Mesendoderm (in vitro differentiated cells): Measurements from ENCODE around the gene GMDS.

Source experiments
- DNase-seq: peaks from one replicate; pipeline ENCODE4 v3.0.0; 2013
- H2AK5ac ChIP-seq: 2 replicates; pipeline ENCODE4 v1.6.1; 2013; ENCODE audit warnings: low read length, inconsistent platforms
- H2BK120ac ChIP-seq: 2 replicates; pipeline ENCODE4 v1.6.1; 2013; ENCODE audit warnings: low read depth, mild to moderate bottlenecking, low read length, moderate library complexity, mixed read lengths
- H2BK15ac ChIP-seq: replicated peaks from 2 replicates; pipeline ENCODE4 v1.6.1; 2013; ENCODE audit warnings: low read depth, mild to moderate bottlenecking, moderate library complexity
- H2BK5ac ChIP-seq: 2 replicates; pipeline ENCODE4 v1.6.1; 2013; ENCODE audit warnings: low read length, inconsistent platforms
- H3K18ac ChIP-seq: 2 replicates; pipeline ENCODE4 v1.6.1; 2013; ENCODE audit warnings: mild to moderate bottlenecking, low read length, mixed read lengths
- H3K23ac ChIP-seq: one replicate; pipeline ENCODE4 v1.6.1; 2013; ENCODE audit warnings: low read length
- H3K27ac ChIP-seq: 2 replicates; pipeline ENCODE4 v1.5.1; 2013; ENCODE audit warnings: low read depth, mild to moderate bottlenecking, inconsistent platforms, low read length, moderate library complexity
- H3K27me3 ChIP-seq: 2 replicates; pipeline ENCODE4 v1.6.1; 2013; ENCODE audit warnings: low read length, control low read depth, mild to moderate bottlenecking, inconsistent platforms; ENCODE audit not compliant: insufficient read depth, poor library complexity
- H3K36me3 ChIP-seq: 2 replicates; pipeline ENCODE4 v1.6.1; 2013; ENCODE audit warnings: low read length, inconsistent platforms; ENCODE audit not compliant: control insufficient read depth, insufficient read depth
- H3K4ac ChIP-seq: one replicate; pipeline ENCODE4 v1.6.1; 2013; ENCODE audit warnings: low read depth, mild to moderate bottlenecking, low read length, moderate library complexity
- H3K4me1 ChIP-seq: 2 replicates; pipeline ENCODE4 v1.6.1; 2013; ENCODE audit warnings: low read depth, low read length, inconsistent platforms; ENCODE audit not compliant: control insufficient read depth
- H3K4me2 ChIP-seq: 2 replicates; pipeline ENCODE4 v1.6.1; 2013; ENCODE audit warnings: low read length
- H3K4me3 ChIP-seq: 2 replicates; pipeline ENCODE4 v1.5.1; 2013; ENCODE audit warnings: mild to moderate bottlenecking, low read length
- H3K56ac ChIP-seq: one replicate; pipeline ENCODE4 v1.6.1; 2013; ENCODE audit warnings: low read length
- H3K79me1 ChIP-seq: 2 replicates; pipeline ENCODE4 v1.6.1; 2013; ENCODE audit warnings: low read length, inconsistent platforms
- H3K79me2 ChIP-seq: 2 replicates; pipeline ENCODE4 v1.6.1; 2013; ENCODE audit warnings: mild to moderate bottlenecking, low read length; ENCODE audit not compliant: control insufficient read depth, insufficient read depth
- H3K9ac ChIP-seq: 2 replicates; pipeline ENCODE4 v1.6.1; 2013; ENCODE audit warnings: low read length, inconsistent platforms
- H4K5ac ChIP-seq: one replicate; pipeline ENCODE4 v1.6.1; 2013; ENCODE audit warnings: low read length
- H4K8ac ChIP-seq: one replicate; pipeline ENCODE4 v1.6.1; 2013; ENCODE audit warnings: low read depth, mild to moderate bottlenecking, control low read depth, low read length, moderate library complexity
- WGBS: extraction: QIAGEN DNeasy Blood & Tissue Kit; methylation state at CpG from one replicate; pipeline ENCODE4 v1.1.7; 2013; ENCODE audit warnings: low lambda C conversion rate, missing lambda C conversion rate; ENCODE audit not compliant: insufficient coverage; ENCODE audit errors: extremely low coverage; 5-methylcytosine and 5-hydroxymethylcytosine counted together

Gene GMDS

DNA sequence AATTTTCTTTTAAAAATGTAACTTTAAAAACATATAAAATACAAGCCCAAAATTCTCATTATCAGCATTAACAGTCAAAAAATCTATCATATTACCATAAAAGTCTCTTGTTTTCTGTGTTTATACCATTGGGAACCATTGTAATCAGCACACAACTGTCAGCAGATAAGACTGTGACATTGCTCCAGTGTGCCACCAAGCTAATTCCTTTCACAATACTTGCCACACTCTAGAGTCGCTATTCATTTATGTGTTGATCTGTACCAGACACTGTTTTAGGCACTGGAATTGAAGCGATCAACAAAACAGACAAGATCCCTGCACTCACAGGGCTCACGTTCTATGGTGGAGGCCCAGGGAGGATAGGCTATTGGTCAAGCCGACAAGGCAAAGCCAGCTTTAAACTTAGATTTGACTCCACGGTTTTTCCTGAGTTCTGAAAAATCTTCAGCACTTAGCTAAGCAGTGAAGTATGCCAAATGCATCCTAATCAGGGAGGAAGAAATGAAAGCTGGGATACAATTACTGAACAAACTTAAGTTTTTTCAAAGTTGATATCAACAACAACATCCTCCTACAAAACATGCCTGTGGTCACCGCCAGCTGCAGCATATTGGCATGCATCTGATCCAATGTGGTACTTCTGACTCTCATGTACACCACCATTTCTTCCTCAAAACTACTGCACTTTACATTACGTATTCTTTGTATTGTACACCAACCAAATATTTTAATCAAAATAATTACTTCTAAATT lies 60.5 kb downstream of the GMDS start:
- no peak overlapping the region for H3K4me3 ChIP-seq
- H4K5ac ChIP-seq: no peak overlapping the region
- no peak overlapping the region for H2BK15ac ChIP-seq
- no peak overlapping the region for H3K56ac ChIP-seq
- 100% methylated on average over 1 of the region's 7 CpGs for WGBS
- H3K27ac ChIP-seq: no peak overlapping the region
- H3K79me1 ChIP-seq: peaks cover 2% of the 10 kb centered on the region
- H3K9ac ChIP-seq: no peak overlapping the region
- DNase-seq: no peak
- H3K4me2 ChIP-seq: no peak overlapping the region
- H2BK120ac ChIP-seq: no peak overlapping the region
- no peak overlapping the region for H2AK5ac ChIP-seq
- no peak overlapping the region for H2BK5ac ChIP-seq
- H3K18ac ChIP-seq: no peak overlapping the region
- no peaks in the 10 kb centered on the region for H3K79me2 ChIP-seq
- H3K36me3 ChIP-seq: no peaks in the 10 kb centered on the region
- no peaks in the 10 kb centered on the region for H3K27me3 ChIP-seq
- no peak overlapping the region for H4K8ac ChIP-seq
- no peak overlapping the region for H3K23ac ChIP-seq
- H3K4ac ChIP-seq: no peak overlapping the region
- H3K4me1 ChIP-seq: peaks cover 2% of the 10 kb centered on the region

DNA sequence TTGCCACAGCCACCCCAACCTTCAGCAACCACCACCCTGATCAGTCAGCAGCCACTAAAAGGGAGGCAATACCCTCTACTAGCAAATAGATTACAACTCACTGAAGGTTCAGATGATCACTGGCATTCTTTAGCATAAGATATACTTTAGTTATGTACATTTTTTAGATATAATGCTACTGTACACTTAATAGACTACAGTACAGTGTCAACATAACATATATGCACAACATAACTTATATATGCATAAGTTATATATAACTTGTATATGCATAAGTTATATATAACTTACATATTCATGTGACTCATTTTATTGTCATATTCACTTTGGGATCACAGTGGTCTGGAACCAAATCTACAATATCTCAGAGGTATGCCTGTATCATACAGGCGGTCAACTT lies 61.7 kb downstream of the GMDS start:
- Histone ChIP-seq H3K79me2 (no peaks in the 10 kb centered on the region), H3K27ac (no peak overlapping the region), H3K23ac (no peak overlapping the region), H3K27me3 (no peaks in the 10 kb centered on the region), H2BK5ac (no peak overlapping the region), H3K4me2 (no peak overlapping the region), H3K79me1 (peaks cover 2% of the 10 kb centered on the region), H2AK5ac (no peak overlapping the region), H3K4me1 (peaks cover 2% of the 10 kb centered on the region), H3K9ac (no peak overlapping the region), H3K4ac (no peak overlapping the region), H4K5ac (no peak overlapping the region), H3K36me3 (no peaks in the 10 kb centered on the region), H3K4me3 (no peak overlapping the region), H3K56ac (no peak overlapping the region), H4K8ac (no peak overlapping the region), H2BK120ac (no peak overlapping the region), H3K18ac (no peak overlapping the region), H2BK15ac (no peak overlapping the region)
- no peak for DNase-seq
- WGBS: no CpG with 5 or more reads among the region's 1 CpG

DNA sequence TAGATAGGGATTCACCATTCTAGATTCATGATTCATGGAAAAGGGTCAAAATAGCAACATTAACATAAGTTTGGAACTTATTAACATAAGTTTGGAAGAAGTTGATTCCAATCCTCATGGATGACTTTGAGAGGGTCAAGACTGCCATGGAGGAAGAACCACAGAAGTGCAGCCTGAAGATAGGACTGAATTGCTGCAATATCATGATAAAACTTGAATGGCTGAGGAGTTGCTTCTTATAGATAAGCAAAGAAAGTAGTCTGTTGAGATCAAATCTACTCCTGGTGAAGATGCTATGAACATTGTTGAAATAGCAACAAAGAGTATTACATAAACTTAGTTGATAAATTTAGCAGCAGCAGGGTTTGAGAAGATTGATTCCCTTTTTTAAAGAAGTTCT lies 62.2 kb downstream of the GMDS start:
- Histone ChIP-seq H2AK5ac (no peak overlapping the region), H3K4me3 (no peak overlapping the region), H3K79me2 (no peaks in the 10 kb centered on the region), H2BK5ac (no peak overlapping the region), H3K9ac (no peak overlapping the region), H3K4me2 (no peak overlapping the region), H3K4ac (no peak overlapping the region), H3K27me3 (no peaks in the 10 kb centered on the region), H3K4me1 (peaks cover 2% of the 10 kb centered on the region), H3K36me3 (no peaks in the 10 kb centered on the region), H3K23ac (no peak overlapping the region), H3K27ac (no peak overlapping the region), H2BK15ac (no peak overlapping the region), H4K5ac (no peak overlapping the region), H3K79me1 (peaks cover 2% of the 10 kb centered on the region), H3K56ac (no peak overlapping the region), H2BK120ac (no peak overlapping the region), H4K8ac (no peak overlapping the region), H3K18ac (no peak overlapping the region)
- DNase-seq: no peak

GRCh38 chr6:2182251-2182650 lies 63.2 kb downstream of the GMDS start:
- no peak overlapping the region for H2AK5ac ChIP-seq
- H4K8ac ChIP-seq: no peak overlapping the region
- no peaks in the 10 kb centered on the region for H3K36me3 ChIP-seq
- H3K9ac ChIP-seq: no peak overlapping the region
- H2BK120ac ChIP-seq: no peak overlapping the region
- H3K79me1 ChIP-seq: peaks cover 2% of the 10 kb centered on the region
- no peak overlapping the region for H3K4ac ChIP-seq
- no peak overlapping the region for H2BK15ac ChIP-seq
- H3K4me1 ChIP-seq: peaks cover 2% of the 10 kb centered on the region
- no peak overlapping the region for H2BK5ac ChIP-seq
- no peak for DNase-seq
- H3K27me3 ChIP-seq: no peaks in the 10 kb centered on the region
- H3K27ac ChIP-seq: no peak overlapping the region
- H3K18ac ChIP-seq: no peak overlapping the region
- no peak overlapping the region for H3K56ac ChIP-seq
- no peak overlapping the region for H3K4me2 ChIP-seq
- H3K23ac ChIP-seq: no peak overlapping the region
- no peaks in the 10 kb centered on the region for H3K79me2 ChIP-seq
- H3K4me3 ChIP-seq: no peak overlapping the region
- no CpG with 5 or more reads among the region's 1 CpG for WGBS
- H4K5ac ChIP-seq: no peak overlapping the region

- WGBS: no CpG with 5 or more reads among the region's 2 CpGs
Measured at GRCh38 chr6:2181567-2181966, 63.8 kb downstream of the GMDS start.

GRCh38 chr6:2179950-2180349 lies 65.5 kb downstream of the GMDS start:
- no peak overlapping the region for H3K56ac ChIP-seq
- no peak overlapping the region for H3K27ac ChIP-seq
- H2BK5ac ChIP-seq: no peak overlapping the region
- no peak overlapping the region for H3K23ac ChIP-seq
- no peak overlapping the region for H4K5ac ChIP-seq
- no peak overlapping the region for H4K8ac ChIP-seq
- DNase-seq: no peak
- no peak overlapping the region for H3K4me2 ChIP-seq
- H2BK15ac ChIP-seq: no peak overlapping the region
- peaks cover 2% of the 10 kb centered on the region for H3K4me1 ChIP-seq
- no peaks in the 10 kb centered on the region for H3K79me2 ChIP-seq
- H3K27me3 ChIP-seq: no peaks in the 10 kb centered on the region
- no peaks in the 10 kb centered on the region for H3K36me3 ChIP-seq
- no peak overlapping the region for H3K4me3 ChIP-seq
- H3K9ac ChIP-seq: no peak overlapping the region
- H3K79me1 ChIP-seq: no peaks in the 10 kb centered on the region
- no peak overlapping the region for H2AK5ac ChIP-seq
- H3K18ac ChIP-seq: no peak overlapping the region
- H3K4ac ChIP-seq: no peak overlapping the region
- no peak overlapping the region for H2BK120ac ChIP-seq

More at GRCh38 chr6:2181567-2181966, 63.8 kb downstream of the GMDS start:
- Histone ChIP-seq H4K5ac (no peak overlapping the region), H3K23ac (no peak overlapping the region), H3K79me2 (no peaks in the 10 kb centered on the region), H2BK15ac (no peak overlapping the region), H3K79me1 (peaks cover 2% of the 10 kb centered on the region), H3K27me3 (no peaks in the 10 kb centered on the region), H3K4me2 (no peak overlapping the region), H3K4me3 (no peak overlapping the region), H2BK5ac (no peak overlapping the region), H2AK5ac (no peak overlapping the region), H3K9ac (no peak overlapping the region), H3K4me1 (peaks cover 2% of the 10 kb centered on the region), H2BK120ac (no peak overlapping the region), H3K56ac (no peak overlapping the region), H3K4ac (no peak overlapping the region), H3K36me3 (no peaks in the 10 kb centered on the region), H3K27ac (no peak overlapping the region), H4K8ac (no peak overlapping the region), H3K18ac (no peak overlapping the region)
- no peak for DNase-seq
